Stimulated activated CD8-positive, alpha-beta memory T cell treated with anti-CD3 and anti-CD28 coated beads, Interleukin-15, amount 100 ng/mL, for 4 hours (primary cell): ENCODE measurements around the gene MED15.

Source experiments
- DNase-seq, 2 donors: peaks; one replicate each; pipeline ENCODE4 v3.0.0-alpha.2; 2020; ENCODE audit warnings: low read depth in 2 of 2

Gene MED15

GRCh38 chr22:20625270-20625669, 117.9 kb downstream of the MED15 start:
- DNase-seq: no peak

DNA sequence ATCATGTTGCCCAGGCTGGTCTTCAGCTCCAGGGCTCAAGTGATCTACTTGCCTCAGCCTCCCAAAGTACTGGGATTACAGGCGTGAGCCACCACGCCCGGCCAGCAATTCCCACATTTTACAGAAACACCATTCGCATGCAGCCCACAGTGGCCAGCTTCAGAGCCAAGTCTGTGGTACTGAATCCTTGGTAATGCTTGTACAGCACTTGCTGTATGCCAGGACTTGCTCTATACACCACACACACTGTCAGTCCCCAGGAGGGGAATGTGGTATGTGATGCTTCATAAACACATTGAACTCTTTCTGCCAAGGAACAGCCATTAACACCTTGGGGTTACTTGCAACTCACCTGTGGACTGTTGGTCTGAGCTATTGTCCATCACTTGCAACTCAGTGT, 119.4 kb downstream of the MED15 start:
- no peak for DNase-seq

DNA sequence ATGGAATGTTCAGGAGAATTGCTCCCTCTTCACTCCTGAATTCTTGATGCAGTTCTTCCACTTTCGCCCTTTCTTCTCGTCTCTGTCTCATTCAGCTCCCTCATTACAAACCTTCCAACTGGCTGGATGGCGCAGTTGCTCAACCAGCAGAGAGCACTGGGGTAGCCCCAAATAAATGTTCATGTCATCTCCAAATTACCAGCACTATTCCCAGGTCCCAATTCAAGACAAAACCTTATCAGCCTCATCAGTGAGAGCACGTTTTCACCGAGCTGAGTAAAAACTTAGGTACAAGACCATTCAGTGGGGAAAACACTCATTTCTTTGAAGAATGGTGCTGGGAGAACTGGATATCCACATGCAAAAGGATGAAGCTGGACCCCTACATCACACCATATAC, 120.0 kb downstream of the MED15 start:
- DNase-seq: no peak

DNA sequence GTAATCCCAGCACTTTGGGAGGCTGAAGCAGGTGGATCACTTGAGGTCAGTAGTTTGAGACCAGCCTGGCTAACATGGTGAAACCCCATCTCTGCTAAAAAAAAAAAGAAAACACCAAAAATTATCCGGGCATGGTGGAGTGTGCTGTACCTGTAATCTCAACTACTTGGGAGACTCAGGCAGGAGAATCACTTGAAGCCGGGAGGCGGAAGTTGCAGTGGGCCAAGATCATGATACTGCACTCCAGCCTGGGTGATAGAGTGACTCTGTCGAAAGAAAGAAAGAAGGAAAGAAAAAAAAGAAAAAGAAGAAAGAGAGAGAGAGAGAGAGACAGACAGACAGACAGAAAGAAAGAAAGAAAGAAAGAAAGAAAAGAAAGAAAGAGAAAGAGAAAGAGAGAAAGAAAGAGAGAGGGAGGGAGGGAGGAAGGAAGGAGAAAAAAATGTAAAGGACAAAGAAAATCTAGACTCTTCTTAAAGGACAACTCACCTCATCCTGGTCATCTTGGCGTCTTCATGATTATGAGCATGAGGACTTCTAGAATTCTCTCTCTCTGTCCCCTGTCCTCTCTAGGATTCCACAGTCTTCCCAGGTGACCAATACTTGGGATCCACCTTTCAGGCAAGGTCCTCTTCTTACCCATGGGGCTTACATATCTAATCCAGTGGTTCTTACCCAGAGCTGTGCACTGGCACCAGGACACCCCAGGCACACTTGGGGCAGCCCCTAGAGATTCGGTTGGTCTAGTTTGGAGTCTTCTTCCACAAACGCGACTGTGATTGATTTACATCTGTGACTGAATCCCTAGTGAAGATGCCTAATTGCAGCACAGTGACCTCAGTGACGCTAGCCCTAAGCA, 120.9 kb downstream of the MED15 start:
- DNase-seq: no peak

DNA sequence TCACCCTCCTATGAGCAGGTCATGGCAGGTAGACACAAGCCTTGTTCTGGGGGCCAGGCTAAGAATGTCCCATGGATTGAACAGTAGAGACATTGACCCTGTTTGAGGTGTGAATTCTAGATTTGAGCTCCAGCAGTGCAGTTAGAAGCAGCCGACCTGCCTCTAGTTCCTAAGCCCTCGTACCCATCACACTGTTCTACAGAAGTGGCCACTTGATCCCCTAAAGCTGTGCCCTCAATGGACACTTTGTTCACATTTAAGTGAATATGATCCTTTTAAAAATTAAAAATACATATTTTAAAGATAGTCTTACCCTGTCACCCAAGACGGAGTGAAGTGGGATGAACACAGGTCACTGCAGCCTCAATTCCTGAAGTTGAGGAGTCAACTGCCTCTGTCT, 122.0 kb downstream of the MED15 start:
- DNase-seq: no peak

DNA sequence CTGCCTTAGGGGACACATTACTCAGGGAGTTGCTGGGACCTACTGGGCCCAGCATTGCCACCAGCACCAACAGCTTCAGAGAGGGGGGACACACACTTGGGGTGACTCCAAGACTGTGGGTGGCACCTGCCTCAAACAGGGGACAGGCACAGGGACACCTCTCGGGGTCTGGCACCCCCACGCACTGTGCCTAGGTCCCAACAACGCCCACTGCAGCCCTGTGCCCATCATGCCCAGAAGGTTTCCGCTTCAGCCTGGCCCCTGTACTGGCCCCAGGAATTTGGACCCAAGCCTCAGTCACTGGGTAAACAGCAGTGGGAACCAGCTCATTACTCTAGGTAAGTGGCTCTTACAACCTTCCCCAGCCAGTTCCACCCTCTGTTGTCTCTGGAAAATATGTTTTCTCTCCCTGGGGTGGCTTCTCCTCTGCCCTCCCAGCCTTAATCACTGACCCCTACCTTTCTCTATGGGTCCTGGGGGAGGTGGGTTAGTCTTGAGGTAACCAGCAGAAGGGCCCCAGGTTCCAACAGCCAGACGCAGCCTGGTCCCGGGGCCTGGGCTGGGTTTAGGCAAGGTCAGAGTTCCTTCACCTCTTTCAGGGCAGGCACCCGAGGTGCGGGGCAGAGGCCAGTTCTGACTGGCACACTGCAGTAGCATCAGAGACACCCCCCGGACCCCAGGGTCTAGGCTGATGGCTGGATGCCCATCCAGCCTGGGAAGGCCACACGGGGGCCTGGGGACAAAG, 123.6 kb downstream of the MED15 start:
- DNase-seq: no peak

- DNase-seq: no peak
Observed at GRCh38 chr22:20632082-20632481, 124.7 kb downstream of the MED15 start.

DNA sequence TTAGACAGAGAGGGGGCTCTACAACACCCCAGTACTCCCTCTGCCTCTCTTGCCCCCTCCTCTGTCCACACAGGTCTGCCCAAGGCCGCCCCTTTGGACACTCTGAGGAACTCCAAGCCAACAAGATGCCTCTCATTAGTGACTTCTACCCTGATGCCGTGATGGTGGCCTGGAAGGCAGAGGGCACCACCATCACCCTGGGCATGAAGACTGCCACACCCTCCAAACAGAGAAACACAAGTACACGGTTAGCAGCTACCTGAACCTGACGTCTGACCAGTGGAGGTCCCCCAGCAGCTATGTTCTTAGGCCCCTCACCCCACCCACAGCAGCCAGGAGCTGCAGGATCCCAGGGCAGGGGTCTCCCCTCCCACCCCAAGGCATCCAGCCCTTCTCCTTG, 125.1 kb downstream of the MED15 start:
- DNase-seq: no peak

DNA sequence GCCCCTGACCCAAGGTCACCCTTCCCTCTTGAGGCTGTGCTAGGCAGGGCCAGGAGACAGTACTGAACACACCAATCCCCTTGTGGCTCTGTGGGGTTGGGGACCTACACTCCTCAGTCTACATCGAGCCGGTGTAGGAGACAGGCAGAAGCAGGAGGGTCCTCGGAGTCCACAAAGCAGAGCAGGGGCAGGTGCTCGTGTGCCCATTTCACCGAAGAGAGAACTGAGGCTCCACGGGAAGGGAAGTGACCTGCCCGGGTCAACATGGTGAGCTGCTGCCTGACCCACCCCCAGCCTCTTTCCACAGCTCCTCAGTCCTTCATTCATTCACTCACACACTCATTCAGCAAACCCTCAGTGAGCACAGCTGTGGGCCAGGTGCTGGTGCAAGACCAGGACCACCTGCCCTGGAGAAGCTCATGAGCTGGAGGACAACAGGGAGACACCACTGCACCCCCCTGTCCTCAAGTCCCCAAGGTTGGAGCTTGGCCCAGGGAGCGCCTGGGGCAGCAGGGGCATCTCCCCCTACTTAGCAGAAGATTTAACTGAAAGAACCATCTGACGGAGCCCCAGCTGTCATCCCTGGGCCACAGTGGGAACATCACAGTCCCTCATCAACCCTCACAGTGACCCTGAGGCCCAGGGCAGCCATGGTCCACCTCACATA, 127.3 kb downstream of the MED15 start:
- no peak for DNase-seq

DNA sequence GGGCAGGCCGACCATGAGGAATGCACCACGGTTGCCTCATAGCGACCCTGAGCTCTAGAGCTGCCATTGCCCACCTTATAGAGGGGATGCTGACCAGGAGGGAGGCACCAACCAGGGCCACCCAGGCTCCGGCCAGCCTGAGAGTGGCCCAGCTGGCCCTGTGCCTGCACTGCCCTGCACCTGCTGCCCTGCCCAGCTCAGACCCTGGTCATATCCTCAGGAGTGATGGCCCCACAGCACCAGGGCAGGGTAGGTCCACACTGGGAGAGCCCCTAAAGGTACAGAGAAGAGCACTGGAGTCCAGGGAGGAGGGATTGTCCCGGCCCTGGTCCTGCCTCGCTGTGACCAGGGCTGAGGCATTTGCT, 127.8 kb downstream of the MED15 start:
- DNase-seq: no peak

GRCh38 chr22:20636075-20636812, 128.8 kb downstream of the MED15 start:
- no peak for DNase-seq

DNA sequence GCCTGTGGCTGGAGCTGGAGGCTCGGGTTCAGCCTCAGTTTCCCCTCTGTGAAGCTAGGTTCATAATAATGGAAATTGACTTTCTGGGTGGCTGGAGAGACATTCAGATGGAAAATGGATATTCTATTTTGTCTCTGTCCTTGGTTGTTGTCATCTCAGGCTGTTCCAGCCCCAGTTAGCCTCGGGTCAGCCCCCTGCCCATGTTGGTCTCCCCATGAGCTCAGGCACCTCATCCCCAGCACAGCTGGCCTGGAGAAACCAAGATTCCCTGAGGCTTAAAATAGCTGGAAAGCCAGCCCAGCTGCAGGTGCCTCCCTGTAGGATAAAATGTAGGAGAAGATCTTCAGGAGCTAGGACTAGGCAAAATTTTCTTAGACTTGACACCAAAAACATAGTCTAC, 129.5 kb downstream of the MED15 start:
- no peak for DNase-seq
